HuH-7 (cell line): Measurements from ENCODE around the gene HKDC1.
A peak's percentile ranks its signal among the peaks of the same experiment; 100 is the strongest.
"Not testable (repeated sequence)": the region's sequence is repeated elsewhere in the genome, so short reads cannot be mapped to it uniquely, and the experiment has no call there.

ENCODE experiments used
- DNase-seq: peaks from one replicate; pipeline ENCODE4 v3.0.0; 2011; ENCODE audit warnings: low spot score

HKDC1 gene

GRCh38 chr10:69220041-69220451 is at the start of gene HKDC1:
TSS of gene HKDC1 (plus strand) at chr10:69220332. CDS start at chr10:69220436, 104 bp downstream.
- DNase-seq: no peak

- no peak for DNase-seq
Measured at GRCh38 chr10:69172241-69172982, 47.7 kb upstream of the HKDC1 start.

DNA sequence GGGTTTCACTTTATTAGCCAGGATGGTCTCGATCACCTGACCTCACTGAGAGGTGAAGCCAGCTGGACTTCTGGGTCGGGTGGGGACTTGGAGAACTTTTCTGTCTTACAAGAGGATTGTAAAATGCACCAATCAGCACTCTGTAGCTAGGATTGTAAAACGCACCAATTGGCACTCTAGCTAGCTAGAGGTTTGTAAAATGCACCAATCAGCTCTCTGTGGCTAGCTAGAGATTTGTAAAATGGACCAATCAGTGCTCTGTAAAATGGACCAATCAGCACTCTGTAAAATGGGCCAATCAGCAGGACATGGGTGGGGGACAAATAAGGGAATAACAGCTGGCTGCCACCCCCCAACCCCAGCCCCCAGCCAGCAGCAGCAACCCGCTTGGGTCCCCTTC is 44.8 kb upstream of the HKDC1 start:
- not testable (repeated sequence) for DNase-seq

- no peak for DNase-seq
Measured at GRCh38 chr10:69176823-69177222, 43.3 kb upstream of the HKDC1 start.

DNA sequence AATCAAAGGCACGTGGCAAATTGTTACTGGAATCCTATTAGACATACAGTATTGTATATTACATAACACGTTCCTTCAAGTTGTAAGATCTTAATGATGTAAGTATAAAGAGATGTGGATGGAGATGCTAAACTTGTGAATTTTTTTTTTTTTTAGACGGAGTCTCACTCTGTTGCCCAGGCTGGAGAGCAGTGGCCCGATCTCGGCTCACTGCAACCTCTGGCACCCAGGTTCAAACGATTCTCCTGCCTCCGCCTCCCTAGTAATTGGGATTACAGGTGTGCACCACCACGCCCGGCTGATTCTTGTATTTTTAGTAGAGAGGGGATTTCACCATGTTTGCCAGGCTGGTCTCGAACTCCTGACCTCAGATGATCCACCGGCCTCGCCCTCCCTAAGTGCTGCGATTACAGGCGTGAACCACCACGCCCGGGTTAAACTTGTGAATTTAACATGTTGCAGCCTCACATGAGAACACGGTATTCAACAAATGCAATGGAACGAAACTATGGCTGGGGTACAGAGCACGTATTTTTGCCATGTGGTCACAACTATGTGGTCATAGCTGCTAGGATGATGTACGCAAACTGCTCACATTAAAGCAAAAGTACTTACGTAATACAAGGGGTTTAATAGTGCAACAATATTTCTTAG is 40.9 kb upstream of the HKDC1 start:
- DNase-seq: peak; percentile 8

- DNase-seq: peak; percentile 83
Measured at GRCh38 chr10:69179743-69180524, 40.2 kb upstream of the HKDC1 start, which contains the start of gene SUPV3L1. TSS of gene SUPV3L1 (plus strand) at chr10:69180234. CDS start at chr10:69180292, 58 bp downstream.

- DNase-seq: peak; percentile 12
Measured at GRCh38 chr10:69180525-69181204, 39.5 kb upstream of the HKDC1 start.

GRCh38 chr10:69181433-69181832 is 38.7 kb upstream of the HKDC1 start:
- DNase-seq: no peak

GRCh38 chr10:69182005-69182404 is 38.1 kb upstream of the HKDC1 start:
- no peak for DNase-seq

DNA sequence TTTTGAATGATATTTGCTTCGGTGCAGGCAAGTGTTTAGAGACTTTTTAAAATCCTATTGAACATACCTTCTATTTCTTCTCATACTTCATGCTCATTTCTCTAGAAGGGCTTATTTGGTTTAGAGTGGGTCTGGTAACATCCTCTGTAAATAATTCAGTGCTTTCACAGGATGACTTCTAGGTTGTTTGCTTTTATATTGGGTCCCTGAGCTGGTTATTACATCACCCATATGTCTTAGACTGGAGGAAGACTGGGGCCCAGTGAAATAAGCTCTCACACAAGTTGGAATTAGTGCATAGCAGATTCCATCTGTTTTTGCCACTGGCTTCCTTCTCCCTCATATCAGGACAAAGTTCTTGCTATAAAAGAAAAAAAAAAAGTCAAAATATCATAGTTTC is 33.6 kb upstream of the HKDC1 start:
- DNase-seq: no peak

GRCh38 chr10:69201045-69201444 is 19.1 kb upstream of the HKDC1 start:
- no peak for DNase-seq

GRCh38 chr10:69202332-69202731 is 17.8 kb upstream of the HKDC1 start:
- no peak for DNase-seq

- DNase-seq: no peak
Measured at GRCh38 chr10:69208761-69209160, 11.4 kb upstream of the HKDC1 start.

- no peak for DNase-seq
Measured at GRCh38 chr10:69209787-69210484, 10.2 kb upstream of the HKDC1 start.

- no peak for DNase-seq
Measured at GRCh38 chr10:69211104-69211503, 9.0 kb upstream of the HKDC1 start.

DNA sequence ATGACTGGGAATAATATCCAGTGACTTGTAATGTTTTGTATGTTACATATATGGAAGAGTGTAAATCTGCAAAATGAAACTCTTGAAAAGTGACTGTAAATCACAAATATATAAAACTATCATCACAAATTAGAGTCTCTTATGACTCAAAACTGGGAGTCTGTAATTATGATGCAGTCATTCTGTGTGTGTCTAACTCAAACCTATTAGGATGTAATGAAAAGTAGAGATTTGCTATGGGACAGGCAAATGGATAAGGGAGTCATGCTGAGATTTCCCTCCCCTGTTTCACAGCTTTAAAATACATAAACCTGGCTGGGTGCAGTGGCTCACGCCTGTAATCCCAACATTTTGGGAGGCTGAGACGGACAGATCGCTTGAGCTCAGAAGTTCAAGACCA is 8.6 kb upstream of the HKDC1 start:
- no peak for DNase-seq

DNA sequence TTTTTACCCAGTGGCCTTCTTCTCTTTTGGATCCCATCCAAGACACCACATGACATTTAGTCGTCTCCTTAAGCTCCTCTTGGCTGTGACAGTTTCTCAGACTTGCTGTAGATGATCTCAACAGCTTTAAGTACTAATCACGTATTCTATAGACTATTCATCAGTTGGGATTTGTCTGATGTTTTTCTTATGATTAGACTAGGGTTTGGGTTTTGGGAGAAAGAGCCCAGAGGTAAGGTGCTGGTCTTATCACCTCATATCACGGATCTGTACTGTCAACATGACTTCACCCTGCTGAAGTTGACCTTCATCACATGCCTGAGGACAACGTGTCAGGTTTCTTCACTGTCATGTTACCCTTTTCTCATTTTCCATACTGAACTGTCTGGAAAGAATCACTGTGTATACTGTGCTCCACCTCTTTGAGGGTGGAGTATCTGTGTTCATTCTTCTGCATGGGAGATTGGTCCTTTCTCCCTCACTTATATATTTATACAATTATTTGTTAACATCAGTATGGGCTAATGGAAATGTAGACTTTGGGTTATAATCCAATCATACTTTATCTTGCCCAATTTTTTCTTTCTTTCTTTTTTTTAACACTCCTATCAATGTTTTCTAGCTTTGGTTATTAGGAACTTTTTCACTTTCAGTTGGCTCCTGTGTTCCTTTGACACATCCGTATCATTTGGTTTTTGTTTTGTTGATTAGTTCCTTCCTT is 6.4 kb upstream of the HKDC1 start:
- DNase-seq: no peak

- DNase-seq: no peak
Measured at GRCh38 chr10:69214666-69215131, 5.4 kb upstream of the HKDC1 start.

- DNase-seq: no peak
Measured at GRCh38 chr10:69215405-69216171, 4.5 kb upstream of the HKDC1 start.

GRCh38 chr10:69216577-69217118 is 3.5 kb upstream of the HKDC1 start:
- no peak for DNase-seq
